NCI-H748 (cell line): ENCODE measurements around the gene PPIB.
"Not testable (repeated sequence)": the region's sequence is repeated elsewhere in the genome, so short reads cannot be mapped to it uniquely, and the experiment has no call there.

Experiments
- DNase-seq: peaks from one replicate; lab custom pipeline; 2025; ENCODE audit not compliant: unreplicated experiment; lab: John Stamatoyannopoulos, UW

PPIB gene

DNA sequence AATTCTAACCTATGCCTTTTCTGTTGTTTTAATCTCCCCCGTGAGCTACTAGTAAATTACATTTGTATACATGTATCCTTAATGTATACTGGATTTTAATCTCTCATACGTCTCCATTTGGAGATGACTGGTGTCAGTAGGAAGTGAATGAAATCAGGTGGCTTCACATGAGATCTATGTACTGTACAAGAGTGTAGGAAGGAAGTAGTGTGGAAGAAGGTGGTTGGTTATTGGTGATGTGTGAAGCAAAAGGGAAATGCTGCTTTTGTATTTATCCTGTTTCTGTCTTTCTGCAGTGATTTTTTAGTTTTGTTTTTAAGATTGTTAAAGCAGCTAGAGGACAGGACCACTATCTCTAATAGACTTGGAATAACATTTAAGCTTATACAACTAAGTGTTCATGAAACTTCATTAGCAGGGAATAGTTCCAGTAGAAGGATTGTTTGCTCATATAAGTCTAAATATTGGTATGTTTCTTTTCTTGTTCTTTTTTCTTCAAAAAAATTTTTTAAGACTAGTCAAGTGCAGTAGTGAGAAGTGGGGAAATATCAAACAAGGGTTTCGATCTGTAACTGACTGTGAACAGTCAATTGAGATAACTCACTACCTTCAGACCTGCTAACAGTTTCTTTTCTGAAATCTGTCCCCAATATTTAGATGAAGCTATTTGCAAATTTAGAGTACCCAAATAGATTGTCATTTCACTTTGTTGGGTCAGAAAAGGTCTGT is 51.7 kb downstream of the PPIB start:
- DNase-seq = no peak

DNA sequence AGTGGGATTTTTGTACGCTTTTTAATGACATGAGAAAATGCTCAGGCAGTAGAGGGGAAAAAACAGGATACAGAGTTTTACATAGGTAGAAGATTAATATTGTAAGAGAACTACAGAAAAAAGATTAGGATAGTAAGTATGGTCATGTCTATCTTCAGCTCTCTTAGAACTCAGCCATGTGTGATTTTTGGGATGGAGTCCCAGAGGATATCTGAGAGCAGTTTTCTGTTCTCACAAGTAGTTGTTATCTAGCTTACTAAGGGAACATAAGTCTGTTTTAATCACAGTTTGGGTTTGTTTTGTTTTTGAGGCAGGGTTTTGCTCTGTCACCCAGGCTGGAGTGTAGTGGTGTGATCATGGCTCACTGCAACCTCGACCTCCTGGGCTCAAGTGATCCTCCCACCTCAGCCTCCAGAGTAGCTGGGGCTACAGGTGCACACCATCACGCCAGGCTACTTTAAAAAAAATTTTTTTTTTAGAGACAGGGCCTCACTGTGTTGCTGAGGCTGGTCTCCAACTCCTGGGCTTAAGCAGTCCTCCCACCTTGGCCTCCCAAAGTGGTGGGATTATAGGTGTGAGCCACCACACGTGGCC is 52.6 kb downstream of the PPIB start:
- DNase-seq = not testable (repeated sequence)

DNA sequence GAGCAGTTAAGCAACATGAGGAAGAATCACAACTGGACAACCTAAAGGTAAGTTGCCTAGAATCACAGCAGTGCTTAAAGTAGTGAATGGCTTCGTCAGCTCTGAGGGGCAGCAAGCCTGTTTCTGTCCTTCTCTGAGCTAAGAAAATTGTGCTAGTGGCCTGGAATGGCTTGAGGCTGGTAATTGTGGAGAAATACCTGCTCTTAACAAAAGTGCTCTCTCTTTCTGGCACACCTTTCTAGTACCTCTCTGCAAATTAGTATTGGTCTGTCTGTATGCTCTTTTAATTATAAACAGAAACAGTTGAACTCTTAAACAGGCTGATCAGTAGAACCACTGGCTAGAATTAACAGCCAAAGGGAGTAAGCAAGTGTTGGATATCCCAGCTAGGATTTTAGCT is 55.5 kb downstream of the PPIB start:
- DNase-seq = no peak
